ENCODE results near the gene SRSF12. TPM values are rescaled to one million over a fixed set of nuclear protein-coding genes. Genes with fewer than 3 reads are reported as not detected.

Gene SRSF12
- polyA plus RNA-seq, 4 donors, result 0.15 to 1.3 TPM; not detected in 2

- peak; percentile 24 to 34 for DNase-seq
- no peak for FAIRE-seq
- no peak overlapping the region for H3K27ac ChIP-seq (ENCODE audit: low read depth in 1 of 3, low read length in 2 of 3)
- no peaks in the 10 kb centered on the region for H3K36me3 ChIP-seq (ENCODE audit: control insufficient read depth in 3 of 3, insufficient read depth in 2 of 3, low read depth in 1 of 3, low read length in 3 of 3)
- H3K27me3 ChIP-seq (ENCODE audit: control insufficient read depth in 3 of 3, insufficient read depth in 3 of 3, low read length in 3 of 3), result no peaks in the 10 kb centered on the region
- no peak overlapping the region for H3K4me3 ChIP-seq (ENCODE audit: low read depth in 1 of 3, low read length in 3 of 3)
- 21 to 44% (median 23%) methylated on average over 4 of the region's 4 CpGs for WGBS, 3 donors
- H3K4me1 ChIP-seq (ENCODE audit: control insufficient read depth in 3 of 3, insufficient read depth in 2 of 3, low read depth in 1 of 3, low read length in 2 of 3), result peaks cover 0 to 8% (median 3%) of the 10 kb centered on the region in 3 donors
- no peaks in the 10 kb centered on the region for H3K9me3 ChIP-seq (ENCODE audit: control insufficient read depth in 2 of 2, insufficient read depth in 1 of 2, low read depth in 1 of 2, low read length in 1 of 2)
Observed at GRCh38 chr6:89047473-89047872, 70.4 kb downstream of the SRSF12 start.

Other genes starting within 250 kb of the SRSF12 start
- 1 to 10 TPM; 3.8 to 8.3 (median 4.7) TPM for gene RNGTT, start 154.5 kb downstream of the SRSF12 start, polyA plus RNA-seq
- gene PNRC1, start 37.3 kb downstream of the SRSF12 start, polyA plus RNA-seq, result 10 to 100 TPM; 30.2 to 72.3 (median 34.8) TPM
- 10 to 100 TPM in 2 of 4 donors, 1 to 10 TPM in 2; 2.4 to 31.3 (median 7.6) TPM for gene PM20D2, start 28.0 kb upstream of the SRSF12 start, polyA plus RNA-seq
- not detected for gene GABRR1, start 99.3 kb upstream of the SRSF12 start, polyA plus RNA-seq
- under 1 TPM; 0.21 to 0.81 (median 0.50) TPM for gene GABRR2, start 197.2 kb upstream of the SRSF12 start, polyA plus RNA-seq
- 10 to 100 TPM; 34.1 to 65.1 (median 40.2) TPM for gene UBE2J1, start 234.7 kb upstream of the SRSF12 start, polyA plus RNA-seq